Endothelial cell of umbilical vein (primary cell): ENCODE results near the gene TBC1D8. TPM values are rescaled to one million over a fixed set of nuclear protein-coding genes. Genes with fewer than 3 reads are reported as not detected.

ENCODE experiments used
- BruUV-seq: library from RNA; stranded (reverse); fragments of 400-500 nt; replicated peaks from 2 replicates; lab custom pipeline; 2021; lab: Mats Ljungman, UMichigan
- CTCF ChIA-PET: fragments of 300-600, 350-600 bp; sonication (Branson Sonifier 250); formaldehyde crosslinking; loops from one replicate; lab custom pipeline; 2021; ENCODE audit warnings: antibody characterized with exemption, inconsistent platforms; lab: Charles Lee
- POLR2A ChIA-PET: fragments of 300-600, 350-600 bp; sonication (Branson Sonifier 250); formaldehyde crosslinking; loops from one replicate; lab custom pipeline; 2021; ENCODE audit warnings: antibody characterized with exemption, inconsistent platforms; lab: Charles Lee
- DNase-seq: peaks from one replicate; pipeline ENCODE4 v3.0.0-alpha.2; 2011; ENCODE audit warnings: low read depth, low spot score
- FAIRE-seq: peaks from 2 replicates; lab custom pipeline; 2011; peaks lifted over from hg19 to GRCh38; lab: Jason Lieb, UNC
- H2AFZ ChIP-seq: 2 replicates; pipeline ENCODE4 v1.6.0; 2012; ENCODE audit warnings: low read depth, low read length, control low read depth, inconsistent platforms
- H3K27ac ChIP-seq: 2 replicates; pipeline ENCODE4 v1.5.1; 2011; ENCODE audit warnings: low read depth, mild to moderate bottlenecking, control low read depth, low read length, moderate library complexity; ENCODE audit not compliant: insufficient read depth
- H3K27me3 ChIP-seq, 2 experiments: 2 replicates each; pipeline versions ENCODE4 v1.6.0 to v1.6.1; 2011; ENCODE audit warnings: low read length in 2 of 2, mixed read lengths in 1 of 2; ENCODE audit not compliant: control insufficient read depth in 2 of 2, insufficient read depth in 2 of 2
- H3K36me3 ChIP-seq, 2 experiments: 2 replicates in 1 of 2; 3 replicates in 1 of 2; pipeline ENCODE4 v1.5.1; 2011; ENCODE audit warnings: low read length in 2 of 2, mild to moderate bottlenecking in 1 of 2, moderate library complexity in 1 of 2; ENCODE audit not compliant: control insufficient read depth in 2 of 2, insufficient read depth in 2 of 2; ENCODE audit errors: extremely low read depth in 1 of 2
- H3K4me1 ChIP-seq: 3 replicates; pipeline ENCODE4 v1.5.1; 2011; ENCODE audit warnings: mild to moderate bottlenecking, low read length; ENCODE audit not compliant: control insufficient read depth, insufficient read depth; ENCODE audit errors: extremely low read depth
- H3K4me2 ChIP-seq: 2 replicates; pipeline ENCODE4 v1.6.1; 2011; ENCODE audit warnings: low read length, control low read depth, mixed read lengths; ENCODE audit not compliant: insufficient read depth
- H3K4me3 ChIP-seq, 3 experiments: fragments of 200-600 bp in 1 of 3; sonication (generic), shearing (Covaris generic) in 1 of 3; replicated peaks in 1 of 3; 2 replicates each; pipeline ENCODE4 v1.5.1; 2011 to 2016; ENCODE audit warnings: control low read depth in 3 of 3, low read length in 3 of 3, mild to moderate bottlenecking in 2 of 3, inconsistent platforms in 1 of 3, low read depth in 1 of 3, moderate library complexity in 1 of 3; ENCODE audit not compliant: insufficient read depth in 1 of 3
- H3K79me2 ChIP-seq: 2 replicates; pipeline ENCODE4 v1.6.0; 2012; ENCODE audit warnings: low read length, inconsistent platforms; ENCODE audit not compliant: control insufficient read depth, insufficient read depth
- H3K9ac ChIP-seq: replicated peaks from 2 replicates; pipeline ENCODE3; 2011; ENCODE audit warnings: low read length, control low read depth; ENCODE audit not compliant: insufficient read depth; ENCODE audit errors: extremely low read depth
- H3K9me1 ChIP-seq: replicated peaks from 3 replicates; pipeline ENCODE4 v1.6.0; 2011; ENCODE audit warnings: mild to moderate bottlenecking, low read length; ENCODE audit not compliant: control insufficient read depth, insufficient read depth; ENCODE audit errors: extremely low read depth
- H3K9me3 ChIP-seq: replicated peaks from 2 replicates; pipeline ENCODE4 v1.5.1; 2012; ENCODE audit warnings: low read length, inconsistent platforms; ENCODE audit not compliant: control insufficient read depth, insufficient read depth
- H4K20me1 ChIP-seq: replicated peaks from 2 replicates; pipeline ENCODE3; 2011; ENCODE audit warnings: mild to moderate bottlenecking, low read length; ENCODE audit not compliant: control insufficient read depth, insufficient read depth; ENCODE audit errors: extremely low read depth
- FOS ChIP-seq: IDR thresholded peaks from 2 replicates; pipeline ENCODE4 v1.6.1; 2011; ENCODE audit warnings: mild to moderate bottlenecking, low read length, moderate library complexity, borderline replicate concordance; ENCODE audit not compliant: insufficient read depth
- GATA2 ChIP-seq: IDR thresholded peaks from 2 replicates; pipeline ENCODE4 v1.7.0; 2011; ENCODE audit warnings: low read depth, mild to moderate bottlenecking, moderate library complexity, mixed read lengths, low read length; ENCODE audit not compliant: insufficient read length, insufficient read depth
- JUN ChIP-seq: IDR thresholded peaks from 2 replicates; pipeline ENCODE4 v1.6.1; 2011; ENCODE audit warnings: borderline replicate concordance, low read depth; ENCODE audit not compliant: insufficient read length, insufficient read depth
- MYC ChIP-seq: IDR thresholded peaks from one replicate; pipeline ENCODE4 v1.6.1; 2011; ENCODE audit warnings: mild to moderate bottlenecking, low read depth, low read length
- POLR2AphosphoS5 ChIP-seq: IDR thresholded peaks from 2 replicates; pipeline ENCODE4 v1.6.1; 2012; ENCODE audit warnings: low read depth, mild to moderate bottlenecking, control low read depth, low read length, moderate library complexity; ENCODE audit not compliant: insufficient read depth
- dilution Hi-C: fragments of 300-500 bp; cut with MboI; formaldehyde crosslinking; loops from one replicate; pipeline ENCODE4 v1.15.0; 2019; ENCODE audit warnings: low sequenced_read_pairs; ENCODE audit not compliant: extremely low pct_ligation_motif_present
- intact Hi-C: fragments of 100-400 bp; cut with micrococcal nuclease; formaldehyde crosslinking; loops from one replicate; pipeline ENCODE4 v1.10.0; 2022
- polyA plus RNA-seq, 4 experiments: library from polyadenylated mRNA; depleted of rRNA in 3 of 4; stranded (reverse) in 3 of 4; unstranded in 1 of 4; fragments of >200 nt; gene quantifications; 2 replicates each; pipeline versions ENCODE4 v1.2.1 to v1.2.3, GENCODE V29; 2011 to 2012; ENCODE audit warnings: missing spikeins in 1 of 4
- small RNA-seq: library from RNA; depleted of rRNA; stranded (forward); fragments of <200 nt; gene quantifications from one replicate; pipeline ENCODE3, GENCODE V24; 2012; ENCODE audit warnings: low replicate concordance, low read depth; ENCODE audit not compliant: insufficient read depth, insufficient read length
- total RNA-seq: library from RNA; stranded (reverse); gene quantifications from 2 replicates; pipeline ENCODE4 v1.2.3, GENCODE V29; 2021
- TF ChIP-seq, protein P1 (sequence below): IDR thresholded peaks from 2 replicates; pipeline ENCODE4 v1.6.1; 2011; ENCODE audit not compliant: insufficient read depth, insufficient read length

TBC1D8 gene
- total and polyA plus RNA-seq, 2 donors (not counting 3 experiments of a cell fraction or from before 2014, with no cell fraction given): 28.5 to 32.1 TPM

DNA sequence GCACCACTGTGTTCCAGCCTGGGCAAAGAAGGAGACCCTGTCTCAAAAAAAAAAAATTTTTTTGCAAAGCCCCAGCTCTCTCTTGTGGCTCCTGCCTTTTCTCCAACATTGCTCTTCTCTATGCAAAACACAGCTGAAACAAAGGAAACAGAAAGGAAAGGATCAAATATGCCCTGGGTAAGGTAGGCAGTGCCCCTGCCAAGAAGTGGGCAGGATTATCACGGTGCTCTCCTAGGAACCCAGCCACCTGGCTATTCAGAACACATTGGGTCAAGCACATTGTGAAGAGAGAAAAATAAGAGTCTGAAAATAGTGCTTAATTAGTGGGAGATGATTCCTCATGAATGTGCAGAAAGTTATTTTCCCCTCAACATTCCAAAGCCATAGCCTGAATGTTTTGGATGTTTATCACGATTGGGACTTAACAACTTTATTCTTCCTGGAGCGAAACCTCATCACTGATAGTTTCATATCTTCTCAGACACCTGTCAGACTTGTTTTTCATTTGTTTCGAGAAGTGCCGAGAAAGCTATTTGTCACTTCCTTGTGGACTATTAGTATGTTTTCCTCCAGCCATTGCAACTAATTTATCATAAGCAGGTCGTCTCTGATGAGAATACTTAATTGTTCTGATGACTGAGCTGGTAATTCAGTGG is 191.8 kb downstream of the TBC1D8 start:
- no peak for FAIRE-seq

DNA sequence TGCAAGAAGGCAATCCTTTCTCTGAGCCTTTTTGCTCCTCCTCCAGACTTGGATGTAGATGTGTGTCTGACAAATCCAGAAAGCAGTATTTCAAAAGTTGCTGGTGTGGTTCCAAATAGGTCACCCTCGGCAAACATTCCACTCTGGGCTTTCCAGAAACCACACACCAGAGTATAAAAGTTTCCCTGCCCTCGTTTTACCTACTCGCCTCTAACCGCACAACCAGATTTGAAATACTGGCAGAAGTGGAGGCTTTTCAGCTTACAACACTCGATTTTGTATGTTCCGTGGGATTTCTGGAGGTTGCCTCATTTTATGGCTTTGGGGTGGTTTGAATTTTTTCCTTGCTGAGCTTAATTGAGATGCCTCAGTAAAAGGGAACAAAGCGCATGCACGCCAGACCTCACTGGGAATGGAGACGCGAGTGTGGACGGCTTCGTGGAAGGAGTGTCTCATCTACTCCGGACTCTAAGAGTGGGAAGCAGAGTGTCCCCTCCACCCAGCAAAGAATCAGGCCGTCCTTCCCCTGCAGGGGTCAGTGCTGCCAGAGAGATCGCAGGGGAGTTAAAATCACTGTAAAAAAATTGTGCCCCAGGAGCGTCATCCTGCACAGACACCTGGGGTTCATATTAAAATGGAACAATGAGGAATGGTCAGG is 193.1 kb downstream of the TBC1D8 start:
- TF ChIP-seq FOS (no peak), MYC (no peak)
- FAIRE-seq (peak; percentile 12), DNase-seq (no peak)
- H3K27me3 ChIP-seq: no peaks in the 10 kb centered on the region
- POLR2A ChIA-PET: no interaction called here
- H3K9ac ChIP-seq: no peak overlapping the region
- H3K4me1 ChIP-seq: peaks cover 15% of the 10 kb centered on the region
- no peaks in the 10 kb centered on the region for H3K9me3 ChIP-seq
- intact Hi-C loops (loop anchor here (2.0 kb wide), 1 partner anchor 55 kb away; no protein-coding TSS in a partner anchor), dilution Hi-C loops (no loop called here)
- H3K4me2 ChIP-seq: no peak overlapping the region
- H2AFZ ChIP-seq: no peak overlapping the region
- no TSS peak for BruUV-seq
- H3K79me2 ChIP-seq: no peaks in the 10 kb centered on the region
- H3K27ac ChIP-seq: no peak overlapping the region
- no peaks in the 10 kb centered on the region for H4K20me1 ChIP-seq
- no peak overlapping the region for H3K4me3 ChIP-seq
- H3K36me3 ChIP-seq: peaks cover 0 to 5% of the 10 kb centered on the region in 2 experiments
- CTCF ChIA-PET: no interaction called here
- no peaks in the 10 kb centered on the region for H3K9me1 ChIP-seq

More for the DNA sequence above, 191.8 kb downstream of the TBC1D8 start:
- Histone ChIP-seq H3K27ac (peak overlapping the region; percentile 69), H3K4me3 (no peak overlapping the region), H3K9ac (peak overlapping the region; percentile 21), H4K20me1 (no peaks in the 10 kb centered on the region), H2AFZ (no peak overlapping the region), H3K4me2 (peak overlapping the region; percentile 59), H3K9me3 (no peaks in the 10 kb centered on the region), H3K27me3 (no peaks in the 10 kb centered on the region), H3K4me1 (peaks cover 15% of the 10 kb centered on the region), H3K79me2 (no peaks in the 10 kb centered on the region), H3K36me3 (peaks cover 0 to 6% of the 10 kb centered on the region in 2 experiments), H3K9me1 (no peaks in the 10 kb centered on the region)
- dilution Hi-C loops (no loop called here), intact Hi-C loops (loop anchor here (2.0 kb wide), 1 partner anchor 57 kb away; no protein-coding TSS in a partner anchor)
- ChIA-PET CTCF (interaction anchor here (0.9 to 1.5 kb wide), 9 partner anchors 11 to 353 kb away, joined by 3 to 6 read pairs (median 4); no protein-coding TSS in a partner anchor), POLR2A (no interaction called here)
- no TSS peak for BruUV-seq
- peak; percentile 80 for DNase-seq
- TF ChIP-seq POLR2AphosphoS5 (peak; percentile 51), JUN (peak; percentile 23), GATA2 (peak; percentile 80)
- TF ChIP-seq, protein P1, sequence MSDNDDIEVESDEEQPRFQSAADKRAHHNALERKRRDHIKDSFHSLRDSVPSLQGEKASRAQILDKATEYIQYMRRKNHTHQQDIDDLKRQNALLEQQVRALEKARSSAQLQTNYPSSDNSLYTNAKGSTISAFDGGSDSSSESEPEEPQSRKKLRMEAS: no peak

Small RNA genes within 50 kb of the gene (small RNA-seq; reads per million reads assigned to genes)
- not detected for gene BBIP1P1

Other genes starting within 250 kb of the TBC1D8 start
- 1,337 and 1,355 TPM in 2 replicates for gene RPL31, start 149.1 kb downstream of the TBC1D8 start, total RNA-seq
- 975 and 1,137 TPM in 2 replicates for gene RPL31, start 149.1 kb downstream of the TBC1D8 start, polyA plus RNA-seq
- gene CNOT11, start 101.5 kb upstream of the TBC1D8 start, total RNA-seq: 44.3 and 47.7 TPM in 2 replicates
- 34.6 and 40.5 TPM in 2 replicates for gene CNOT11, start 101.5 kb upstream of the TBC1D8 start, polyA plus RNA-seq
- 57.6 and 66.6 TPM in 2 replicates for gene RNF149, start 157.3 kb upstream of the TBC1D8 start, total RNA-seq
- gene RNF149, start 157.3 kb upstream of the TBC1D8 start, polyA plus RNA-seq: 28.1 and 31.3 TPM in 2 replicates
- 0.88 and 2.0 TPM in 2 replicates for gene CREG2, start 236.1 kb upstream of the TBC1D8 start, total RNA-seq
- gene CREG2, start 236.1 kb upstream of the TBC1D8 start, polyA plus RNA-seq: 0.48 and 0.67 TPM in 2 replicates